Stimulated activated CD8-positive, alpha-beta memory T cell treated with anti-CD3 and anti-CD28 coated beads, Interleukin-4, amount 100 ng/mL, for 48 hours (primary cell): Measurements from ENCODE around the gene PGK2.
"Not testable (repeated sequence)": the region's sequence is repeated elsewhere in the genome, so short reads cannot be mapped to it uniquely, and the experiment has no call there.

ENCODE experiments used
- DNase-seq: peaks from one replicate; pipeline ENCODE4 v3.0.0-alpha.2; 2020

PGK2 gene

DNA sequence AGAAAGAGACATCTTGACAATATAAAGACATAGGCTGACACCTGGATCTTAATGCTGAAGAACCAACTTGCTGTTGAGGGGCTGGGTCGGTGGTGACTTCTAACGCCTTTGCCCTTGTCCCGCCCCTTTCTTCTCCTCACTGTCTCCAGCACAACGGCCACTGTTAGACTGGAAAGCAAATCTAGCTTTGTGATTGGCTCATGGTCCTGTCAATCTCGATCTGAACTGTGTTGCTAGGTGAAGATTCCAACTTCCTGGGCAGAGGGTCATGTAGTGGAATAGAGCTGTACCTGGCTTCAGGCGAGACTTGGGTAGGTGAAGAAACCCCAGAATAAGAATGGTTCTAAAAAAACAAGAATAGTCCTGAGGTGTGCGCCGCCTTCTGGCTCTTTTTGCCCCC is at the start of gene PGK2:
PGK2 (minus strand) TSS at position 110 of the 400 bp plus-strand sequence; CDS start at position 12, 98 bp downstream.
- DNase-seq: no peak

GRCh38 chr6:49835140-49835539 is 48.1 kb upstream of the PGK2 start:
- DNase-seq: no peak

GRCh38 chr6:49833386-49833785 is 46.3 kb upstream of the PGK2 start:
- DNase-seq: no peak

DNA sequence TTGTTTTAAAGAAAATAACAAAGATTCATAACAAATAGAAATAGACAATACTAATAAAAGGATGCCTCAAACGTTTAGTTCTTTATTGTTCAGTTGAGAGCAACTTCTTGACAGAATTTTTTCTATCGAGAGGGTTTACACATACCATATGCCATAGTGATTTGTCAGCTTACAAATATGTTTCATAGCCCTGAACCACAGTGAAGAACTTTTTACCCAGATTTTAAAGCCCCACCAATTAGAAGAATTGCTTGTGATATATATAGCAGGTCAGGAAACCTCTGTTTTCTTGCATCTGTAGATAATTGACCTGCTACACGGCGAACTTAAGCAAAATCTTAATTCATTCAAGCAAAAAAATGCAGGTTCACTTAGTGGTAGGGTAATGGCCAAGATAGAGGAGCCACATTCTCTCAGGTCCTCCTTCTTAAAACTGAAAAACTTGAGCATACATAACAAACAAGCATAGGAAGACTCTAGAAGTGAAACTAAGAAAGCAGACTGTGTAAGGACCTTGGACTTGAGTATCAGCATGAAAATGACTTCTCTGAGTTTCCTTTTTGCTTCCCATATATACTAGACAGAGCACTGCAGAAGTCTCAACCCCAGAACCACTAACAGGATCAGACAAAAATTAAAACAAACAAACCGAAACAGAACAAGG is 39.8 kb upstream of the PGK2 start:
- no peak for DNase-seq

DNA sequence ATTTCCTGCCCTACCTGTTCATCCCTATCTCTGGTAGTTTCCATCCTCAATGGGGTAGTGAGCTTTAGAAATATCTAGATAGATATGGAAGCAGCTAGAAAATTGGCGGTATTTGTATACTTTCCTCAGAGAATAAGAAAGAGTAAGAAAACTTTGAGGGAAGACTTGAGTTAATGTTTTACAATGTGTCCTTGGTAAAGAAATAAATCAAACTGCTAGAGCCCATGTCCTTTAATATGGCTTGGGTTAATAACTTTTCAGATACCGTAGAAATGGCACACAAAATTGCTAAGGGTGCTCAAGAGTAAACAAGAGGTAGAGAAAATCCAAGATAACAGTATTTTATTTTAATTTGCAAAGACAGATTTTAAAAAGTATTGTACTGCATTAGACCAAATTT is 28.1 kb upstream of the PGK2 start:
- no peak for DNase-seq

GRCh38 chr6:49813248-49813647 is 26.2 kb upstream of the PGK2 start:
- no peak for DNase-seq

- no peak for DNase-seq
Observed at GRCh38 chr6:49806145-49806544, 19.1 kb upstream of the PGK2 start.

DNA sequence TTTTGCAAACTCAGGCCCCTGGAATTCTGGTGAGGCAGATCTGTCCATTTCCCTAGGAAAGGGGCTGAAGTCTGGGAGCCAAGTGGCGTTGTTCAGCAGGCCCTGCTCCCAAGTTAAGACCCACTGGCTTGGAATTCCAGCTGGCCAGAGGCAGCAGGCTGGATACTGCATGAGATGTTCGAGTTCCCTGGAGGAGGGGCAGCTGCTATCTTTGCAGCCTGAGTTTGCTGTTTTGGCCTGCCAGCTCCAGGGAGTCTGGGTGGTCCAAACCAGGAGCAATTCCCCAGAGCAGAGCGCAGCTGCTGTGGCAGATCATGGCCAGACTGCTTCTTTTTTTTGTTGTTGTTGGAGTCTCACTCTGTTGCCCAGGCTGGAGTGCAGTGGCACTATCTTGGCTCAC is 18.2 kb upstream of the PGK2 start:
- no peak for DNase-seq

DNA sequence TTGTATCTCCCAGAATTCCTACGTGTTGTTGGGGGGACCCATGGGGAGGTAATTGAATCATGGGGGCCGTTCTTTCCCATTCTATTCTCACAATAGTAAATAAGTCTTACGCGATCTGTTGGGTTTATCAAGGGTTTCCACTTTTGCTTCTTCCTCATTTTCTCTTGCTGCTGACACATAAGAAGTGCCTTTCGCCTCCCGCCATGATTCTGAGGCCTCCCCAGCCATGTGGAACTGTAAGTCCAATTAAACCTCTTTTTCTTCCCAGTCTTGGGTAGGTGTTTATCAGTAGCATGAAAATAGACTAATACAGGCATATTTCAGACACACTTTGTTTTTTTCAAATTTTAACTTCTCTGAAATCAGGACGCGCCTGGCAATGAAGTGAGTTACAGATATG is 14.4 kb upstream of the PGK2 start:
- DNase-seq: no peak

DNA sequence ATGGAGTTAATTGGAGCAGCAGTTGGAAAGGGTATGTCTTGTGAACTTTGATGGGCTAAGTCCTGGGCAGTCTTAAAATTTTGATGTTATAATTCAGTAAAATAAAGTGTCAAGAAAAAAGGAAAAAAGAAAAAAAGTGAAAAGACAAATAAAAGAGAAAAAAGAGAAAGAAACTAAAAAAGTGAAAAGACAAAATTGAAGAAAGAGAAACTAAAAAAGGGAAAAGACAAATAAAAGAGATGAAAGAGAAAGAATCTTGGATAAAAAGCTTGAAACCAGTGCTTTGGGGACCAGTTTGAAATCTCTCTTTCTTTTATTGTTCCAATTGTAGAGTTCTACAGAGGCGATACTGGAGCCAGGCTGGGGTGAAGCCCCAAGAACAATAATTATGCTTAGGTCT is 12.0 kb upstream of the PGK2 start:
- no peak for DNase-seq

GRCh38 chr6:49796842-49797455 is 9.9 kb upstream of the PGK2 start:
- not testable (repeated sequence) for DNase-seq

DNA sequence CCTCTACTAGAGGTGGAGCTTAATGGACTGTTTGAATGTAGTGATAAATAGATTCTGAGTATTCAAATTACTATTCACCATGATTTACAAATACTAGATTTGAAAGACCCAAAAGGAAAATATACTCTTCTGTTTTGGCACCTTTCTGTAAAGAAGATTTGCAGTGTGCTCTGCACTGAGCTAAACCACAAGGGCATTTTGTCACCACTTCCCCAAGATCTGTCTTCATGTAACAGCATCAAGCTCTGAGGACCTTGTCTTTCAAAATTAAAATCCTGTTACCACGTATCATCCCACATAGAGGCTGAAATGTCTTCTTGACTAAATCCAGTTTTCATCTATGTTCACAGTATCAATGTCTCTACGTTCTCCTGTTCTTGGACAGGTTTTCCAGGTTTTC is 3.3 kb upstream of the PGK2 start:
- no peak for DNase-seq

DNA sequence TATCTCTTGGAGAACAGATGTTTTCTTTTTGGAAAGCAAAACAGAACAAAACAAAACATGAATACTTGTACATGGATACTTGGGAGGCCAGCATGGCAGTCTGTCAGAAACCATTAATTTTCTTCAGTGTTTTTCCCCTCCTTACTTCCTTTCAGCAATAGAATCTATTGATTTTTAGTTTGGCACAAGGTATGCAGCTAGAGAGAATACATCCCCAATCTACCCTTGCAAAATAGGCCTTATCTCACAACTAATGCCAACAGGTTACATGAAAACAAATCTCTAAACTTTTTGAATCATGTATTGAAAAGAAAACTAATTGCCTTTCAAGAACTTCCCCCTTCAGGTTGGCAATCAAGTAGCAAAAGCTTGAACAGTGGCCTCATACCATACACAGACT is 2.8 kb downstream of the PGK2 start:
- no peak for DNase-seq

GRCh38 chr6:49782725-49783124 is 4.4 kb downstream of the PGK2 start:
- no peak for DNase-seq

- no peak for DNase-seq
Observed at GRCh38 chr6:49782293-49782692, 4.8 kb downstream of the PGK2 start.

DNA sequence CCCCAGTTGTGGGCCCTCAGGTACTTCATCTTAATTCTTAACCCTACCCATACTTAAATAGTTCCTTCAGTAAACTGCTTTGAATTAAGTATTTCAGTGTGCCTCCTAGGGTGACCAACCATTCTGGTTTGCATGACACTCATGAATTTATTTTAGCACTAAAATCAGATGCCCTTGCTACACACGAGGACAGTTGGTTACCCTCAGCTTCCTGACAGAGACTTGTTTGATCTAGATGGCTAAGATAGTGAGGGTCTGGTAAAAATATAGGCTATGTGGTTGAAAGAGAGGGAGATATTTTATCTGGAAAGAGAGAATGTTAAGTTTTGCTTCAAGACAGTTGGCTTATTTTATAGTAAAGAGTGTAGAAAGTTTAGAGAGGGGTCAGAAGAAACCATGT is 10.6 kb downstream of the PGK2 start:
- DNase-seq: no peak

DNA sequence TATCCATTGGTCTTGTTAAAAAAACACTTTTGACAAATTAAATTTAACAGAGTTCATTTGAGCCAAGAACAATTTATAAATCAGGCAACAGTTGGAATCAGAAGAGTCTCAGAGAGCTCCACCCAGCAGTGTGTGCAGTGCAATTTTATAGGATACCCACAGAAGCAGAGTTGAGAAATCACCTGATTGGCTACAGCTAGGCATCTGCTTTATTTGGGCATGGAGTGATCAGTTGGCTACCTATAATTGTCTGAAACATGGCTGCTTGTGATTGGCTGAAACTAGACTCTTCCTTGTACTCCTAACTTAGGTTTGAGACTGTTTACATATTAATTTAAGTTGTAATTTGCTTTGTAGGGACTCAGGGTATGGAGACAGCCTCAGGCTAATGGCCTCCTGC is 12.0 kb downstream of the PGK2 start:
- no peak for DNase-seq

- DNase-seq: no peak
Observed at GRCh38 chr6:49772285-49772684, 14.8 kb downstream of the PGK2 start.

DNA sequence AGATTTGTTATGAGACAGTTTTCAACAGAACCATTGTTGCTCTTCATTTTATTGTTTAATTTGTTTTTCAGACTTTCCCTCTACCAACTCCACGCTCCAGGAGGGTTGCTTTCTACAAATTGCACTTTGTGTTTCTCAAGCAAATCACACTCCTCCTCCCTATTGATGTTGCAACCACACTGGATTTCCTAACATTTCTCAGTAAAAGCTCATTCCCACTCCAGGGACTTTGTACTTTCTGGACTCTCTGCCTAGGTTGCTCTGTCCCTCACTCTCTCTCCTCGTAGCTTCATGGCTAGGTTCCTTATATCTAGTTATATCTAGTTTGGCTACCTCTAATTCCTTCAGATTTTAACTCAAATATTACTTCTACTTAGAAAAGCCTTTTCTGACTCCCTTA is 20.3 kb downstream of the PGK2 start:
- DNase-seq: no peak

DNA sequence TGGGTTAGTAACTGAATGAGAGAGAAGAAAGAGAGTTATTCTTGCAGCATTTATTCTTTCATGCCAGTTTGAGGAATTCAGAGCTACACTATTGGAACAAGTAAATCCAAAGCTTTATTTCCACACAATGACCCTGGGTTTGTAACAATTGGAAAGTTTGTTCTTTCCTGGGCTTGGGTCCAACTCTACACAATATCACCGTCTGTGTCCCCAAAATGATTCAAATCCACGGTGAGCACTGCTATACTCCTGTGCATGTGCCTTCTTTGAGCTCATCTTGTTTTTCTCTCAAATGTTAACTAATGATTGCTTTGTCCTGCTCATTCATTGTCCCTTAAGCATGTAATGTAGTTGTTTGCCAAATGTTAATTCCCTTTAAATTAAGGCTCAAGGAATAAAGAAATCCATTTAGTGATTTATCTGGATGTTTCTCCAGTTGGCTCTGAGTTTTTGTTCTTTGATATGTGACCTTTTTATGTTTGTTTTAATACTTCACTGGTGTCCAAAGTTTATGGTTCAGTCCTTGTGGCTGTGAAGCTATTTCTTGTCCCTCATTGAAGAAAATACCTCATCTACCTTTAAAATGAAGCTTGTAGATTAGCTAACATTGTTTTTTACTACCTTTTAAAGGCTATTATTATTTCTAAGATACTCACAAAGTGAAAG is 22.4 kb downstream of the PGK2 start:
- no peak for DNase-seq

DNA sequence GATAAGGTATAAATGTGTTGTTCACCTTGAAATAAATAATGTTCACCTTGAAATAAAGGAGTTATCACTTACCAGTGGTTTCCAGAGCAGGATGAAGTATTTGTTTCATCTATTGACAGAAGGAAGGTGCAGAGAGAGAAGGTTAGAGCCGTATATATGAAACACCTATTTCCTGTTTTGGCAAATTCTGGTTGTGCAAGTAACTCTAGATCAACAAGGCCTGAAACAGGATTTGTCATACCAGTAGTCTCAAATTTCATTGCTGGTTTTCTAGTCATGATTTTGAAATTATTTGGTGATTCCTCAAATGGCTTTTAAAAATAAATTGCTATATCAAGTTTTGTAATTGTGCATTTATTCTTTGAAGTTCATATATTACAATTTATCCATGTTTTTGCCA is 42.8 kb downstream of the PGK2 start, which contains the start of gene CRISP3:
CRISP3 (minus strand) TSS at position 130 of the 400 bp plus-strand sequence; CDS start at position 109, 21 bp downstream.
- no peak for DNase-seq

GRCh38 chr6:49743429-49743828 is 43.7 kb downstream of the PGK2 start:
- DNase-seq: no peak

DNA sequence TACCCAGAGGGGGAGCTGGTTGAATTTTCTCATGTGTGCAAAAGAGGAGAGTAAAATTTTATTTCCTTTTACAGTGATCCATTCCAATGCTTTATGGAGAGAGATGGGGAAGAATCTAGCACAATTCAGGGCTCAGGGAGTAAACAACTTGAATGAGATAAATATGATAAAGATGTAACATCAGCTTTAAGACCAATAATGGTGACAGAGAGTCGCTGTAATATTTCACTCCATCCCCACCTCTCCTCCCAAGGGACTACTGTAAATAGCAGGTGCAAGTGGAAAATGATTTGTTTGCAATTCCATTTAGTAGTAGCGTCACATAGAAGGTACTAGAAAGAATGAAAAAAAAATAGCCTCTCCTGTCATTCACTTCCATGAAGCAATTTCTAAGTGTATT is 47.7 kb downstream of the PGK2 start:
- DNase-seq: no peak

GRCh38 chr6:49736017-49736508 is 51.0 kb downstream of the PGK2 start:
- DNase-seq: no peak
